CD4-positive, CD25-positive, alpha-beta regulatory T cell (primary cell): ENCODE results near the gene DZANK1. TPM values are rescaled to one million over a fixed set of nuclear protein-coding genes. Genes with fewer than 3 reads are reported as not detected.
A peak's percentile ranks its signal among the peaks of the same experiment; 100 is the strongest.
"Not testable (repeated sequence)": the region's sequence is repeated elsewhere in the genome, so short reads cannot be mapped to it uniquely, and the experiment has no call there.

Experiments used
- ATAC-seq, 2 donors: fragments of 150-1000 bp; cut with Tn5 transposase; one replicate each; pipeline ENCODE4 v1.10.0; 2021; ENCODE audit warnings: low read depth in 2 of 2, moderate number of reproducible peaks in 2 of 2, moderate library complexity in 1 of 2
- DNase-seq, 3 donors: peaks; one replicate each; pipeline versions ENCODE4 v3.0.0 to v3.0.0-alpha.2; 2012 to 2022; ENCODE audit warnings: mixed read lengths in 1 of 3
- H3K27ac ChIP-seq: one replicate; pipeline ENCODE4 v1.7.0; 2013; ENCODE audit warnings: mild to moderate bottlenecking, low read length; ENCODE audit not compliant: insufficient read depth, poor library complexity, severe bottlenecking
- H3K27me3 ChIP-seq: one replicate; pipeline ENCODE4 v1.7.0; 2013; ENCODE audit warnings: low read length; ENCODE audit not compliant: control insufficient read depth, insufficient read depth
- H3K36me3 ChIP-seq: one replicate; pipeline ENCODE4 v1.7.0; 2013; ENCODE audit warnings: mild to moderate bottlenecking, low read length, moderate library complexity; ENCODE audit not compliant: control insufficient read depth, insufficient read depth
- H3K4me1 ChIP-seq: 2 replicates; pipeline ENCODE4 v1.7.0; 2013; ENCODE audit warnings: mild to moderate bottlenecking, low read length; ENCODE audit not compliant: insufficient read depth, control insufficient read depth, poor library complexity, severe bottlenecking
- H3K4me3 ChIP-seq: one replicate; pipeline ENCODE4 v1.7.0; 2013; ENCODE audit warnings: low read depth, mild to moderate bottlenecking, low read length, moderate library complexity
- H3K9me3 ChIP-seq, 2 experiments: 1 replicate in 1 of 2; 2 replicates in 1 of 2; pipeline ENCODE4 v1.7.0; 2013; ENCODE audit warnings: low read length in 2 of 2, mild to moderate bottlenecking in 1 of 2, moderate library complexity in 1 of 2; ENCODE audit not compliant: control insufficient read depth in 2 of 2
- H3K27ac Mint-ChIP-seq, 3 donors: one replicate each; pipeline ENCODE4 v1.8.0; 2020 to 2022; ENCODE audit warnings: mild to moderate bottlenecking in 3 of 3, mixed read lengths in 3 of 3, moderate library complexity in 2 of 3
- H3K27me3 Mint-ChIP-seq: one replicate; pipeline ENCODE4 v1.8.0; 2022; ENCODE audit warnings: mild to moderate bottlenecking, mixed read lengths
- H3K36me3 Mint-ChIP-seq: one replicate; pipeline ENCODE4 v1.8.0; 2020; ENCODE audit warnings: mixed read lengths
- H3K4me1 Mint-ChIP-seq, 4 donors: one replicate each; pipeline ENCODE4 v1.8.0; 2020 to 2022; ENCODE audit warnings: mixed read lengths in 4 of 4, mild to moderate bottlenecking in 1 of 4
- H3K4me3 Mint-ChIP-seq, 4 donors: one replicate each; pipeline ENCODE4 v1.8.0; 2020 to 2022; ENCODE audit warnings: mild to moderate bottlenecking in 4 of 4, mixed read lengths in 4 of 4, moderate library complexity in 3 of 4
- H3K9me3 Mint-ChIP-seq, 7 donors: one replicate each; pipeline ENCODE4 v1.8.0; 2020 to 2022; ENCODE audit warnings: mixed read lengths in 7 of 7, mild to moderate bottlenecking in 3 of 7, moderate library complexity in 2 of 7
- polyA plus RNA-seq, 4 donors: library from polyadenylated mRNA; unstranded; fragments of 300-500 nt; fragmentation: Illumina TruSeq; gene quantifications; one replicate each; pipeline ENCODE4 v1.2.3, GENCODE V29; 2021
- total RNA-seq: library from RNA; stranded (reverse); gene quantifications from one replicate; pipeline ENCODE4 v1.2.3, GENCODE V29; 2022

DZANK1 gene
- total and polyA plus RNA-seq, 5 donors from 2014 or later = 0.23 to 2.2 (median 0.83) TPM

DNA sequence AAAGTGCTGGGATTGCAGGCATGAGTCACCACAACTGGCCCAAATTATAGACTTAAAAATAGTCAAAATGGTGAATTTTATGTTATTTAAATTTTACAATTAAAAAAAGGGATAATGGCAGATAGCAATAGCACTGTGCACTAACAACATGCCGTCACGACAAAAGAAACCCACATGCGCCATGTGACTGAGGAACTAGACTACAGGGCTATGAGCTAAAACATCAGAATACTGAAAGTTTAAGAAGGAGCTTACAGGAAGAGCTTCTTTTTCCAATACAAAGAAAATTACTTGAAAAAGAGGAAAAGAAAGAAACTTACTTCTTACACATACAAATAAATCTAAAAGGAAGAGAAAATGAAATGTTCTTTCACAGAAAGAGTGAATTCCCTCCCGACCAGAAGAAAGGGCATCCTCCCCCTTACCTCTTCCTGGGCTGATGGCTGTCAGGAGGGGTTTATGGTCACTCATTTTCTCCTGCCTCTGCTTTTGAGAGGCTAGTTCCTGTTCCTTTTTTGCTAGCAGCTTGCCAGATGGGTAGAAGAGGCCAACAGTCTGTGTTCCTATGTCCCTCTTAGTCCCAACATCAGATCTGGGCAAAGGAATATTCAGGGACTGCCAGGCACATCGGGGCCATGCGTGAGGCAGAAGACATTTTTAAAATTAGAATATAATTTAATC lies 54.5 kb downstream of the DZANK1 start:
- H3K4me1 Mint-ChIP-seq = peaks cover 0 to 5% (median 4%) of the 10 kb centered on the region in 4 donors
- H3K4me3 Mint-ChIP-seq = no peak overlapping the region
- H3K36me3 Mint-ChIP-seq = no peaks in the 10 kb centered on the region
- Histone ChIP-seq H3K27ac (no peak overlapping the region), H3K27me3 (no peaks in the 10 kb centered on the region), H3K4me1 (no peaks in the 10 kb centered on the region), H3K36me3 (no peaks in the 10 kb centered on the region), H3K4me3 (no peak overlapping the region), H3K9me3 (no peaks in the 10 kb centered on the region)
- no peaks in the 10 kb centered on the region for H3K27me3 Mint-ChIP-seq
- DNase-seq (no peak), ATAC-seq (no peak)
- no peaks in the 10 kb centered on the region for H3K9me3 Mint-ChIP-seq
- peak overlapping the region in 1 of 3 donors; percentile 87 for H3K27ac Mint-ChIP-seq

DNA sequence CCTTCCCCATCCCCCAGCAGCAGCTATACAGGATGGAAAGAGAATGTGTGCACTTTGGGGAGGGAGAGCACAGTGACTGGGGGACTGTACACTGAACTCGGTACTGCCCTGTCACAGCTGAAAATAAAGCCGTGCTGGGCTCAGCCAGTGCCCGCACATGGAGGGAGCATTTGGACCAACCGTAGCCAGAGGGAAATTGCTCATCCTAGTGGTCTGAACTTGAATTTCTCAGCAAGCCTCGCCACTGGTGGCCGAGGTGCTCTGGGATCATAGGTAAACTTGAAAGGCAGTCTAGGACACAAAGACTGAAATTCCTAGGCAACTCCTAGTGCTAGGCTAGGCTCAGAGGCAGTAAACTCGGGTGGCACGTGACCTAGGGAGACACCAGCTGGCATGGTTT lies 61.0 kb downstream of the DZANK1 start:
- H3K4me1 ChIP-seq = no peaks in the 10 kb centered on the region
- peaks cover 0 to 4% (median 0%) of the 10 kb centered on the region in 4 donors for H3K4me1 Mint-ChIP-seq
- no peaks in the 10 kb centered on the region for H3K27me3 Mint-ChIP-seq
- ATAC-seq (no peak), DNase-seq (no peak)
- H3K4me3 Mint-ChIP-seq = no peak overlapping the region
- no peak overlapping the region for H3K27ac Mint-ChIP-seq
- no peaks in the 10 kb centered on the region for H3K27me3 ChIP-seq
- H3K9me3 ChIP-seq = no peaks in the 10 kb centered on the region
- H3K36me3 ChIP-seq = no peaks in the 10 kb centered on the region
- no peak overlapping the region for H3K27ac ChIP-seq
- no peak overlapping the region for H3K4me3 ChIP-seq
- H3K36me3 Mint-ChIP-seq = peaks cover 28% of the 10 kb centered on the region
- no peaks in the 10 kb centered on the region for H3K9me3 Mint-ChIP-seq

DNA sequence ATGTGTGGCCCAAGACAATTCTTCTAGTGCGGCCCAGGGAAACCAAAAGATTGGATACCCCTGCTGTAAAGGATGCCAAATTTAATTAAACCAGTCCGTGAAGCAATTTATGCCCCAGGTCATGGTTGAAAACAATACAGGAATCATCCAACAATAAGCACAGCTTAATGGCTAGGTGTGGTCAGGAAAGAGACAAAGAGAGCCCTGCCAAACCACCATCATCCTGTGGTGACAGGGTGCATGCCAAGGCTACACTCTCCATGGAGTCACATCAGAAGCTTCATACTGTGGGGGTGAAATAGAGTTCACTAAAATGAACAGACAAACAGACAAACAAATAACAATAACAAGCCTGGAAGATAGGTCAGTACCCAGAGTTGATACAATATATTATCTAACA lies 62.7 kb downstream of the DZANK1 start:
- Histone ChIP-seq H3K27me3 (no peaks in the 10 kb centered on the region), H3K9me3 (no peaks in the 10 kb centered on the region), H3K4me3 (no peak overlapping the region), H3K36me3 (no peaks in the 10 kb centered on the region), H3K4me1 (no peaks in the 10 kb centered on the region), H3K27ac (no peak overlapping the region)
- ATAC-seq (no peak), DNase-seq (no peak)
- H3K9me3 Mint-ChIP-seq = no peaks in the 10 kb centered on the region
- no peak overlapping the region for H3K27ac Mint-ChIP-seq
- H3K4me1 Mint-ChIP-seq = peaks cover 0 to 4% (median 0%) of the 10 kb centered on the region in 4 donors
- no peaks in the 10 kb centered on the region for H3K27me3 Mint-ChIP-seq
- no peak overlapping the region for H3K4me3 Mint-ChIP-seq
- H3K36me3 Mint-ChIP-seq = peaks cover 33% of the 10 kb centered on the region

DNA sequence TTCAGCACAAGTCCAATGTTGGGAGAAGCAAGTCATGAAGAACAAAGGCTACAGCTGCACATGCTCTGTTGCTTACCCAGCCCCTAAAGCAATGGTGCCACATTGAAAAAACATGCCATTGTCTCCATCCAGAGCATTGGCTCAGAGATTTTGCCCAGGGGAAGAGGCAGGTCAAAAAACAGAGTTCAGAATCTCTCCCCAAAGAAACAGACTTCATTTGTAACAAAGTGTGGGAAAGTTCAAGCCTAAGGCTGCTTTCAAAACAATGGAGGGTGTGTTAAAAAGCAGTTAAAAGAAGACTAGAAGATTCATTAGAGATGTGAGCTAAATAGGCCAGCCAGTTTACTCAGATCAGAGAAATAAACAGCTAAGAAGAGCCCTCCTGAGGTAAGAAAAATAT lies 63.6 kb downstream of the DZANK1 start:
- peaks cover 0 to 4% (median 0%) of the 10 kb centered on the region in 4 donors for H3K4me1 Mint-ChIP-seq
- no peaks in the 10 kb centered on the region for H3K9me3 Mint-ChIP-seq
- H3K27me3 Mint-ChIP-seq = no peaks in the 10 kb centered on the region
- ATAC-seq (no peak), DNase-seq (no peak)
- H3K4me3 Mint-ChIP-seq = no peak overlapping the region
- Histone ChIP-seq H3K36me3 (no peaks in the 10 kb centered on the region), H3K4me1 (no peaks in the 10 kb centered on the region), H3K4me3 (no peak overlapping the region), H3K27me3 (no peaks in the 10 kb centered on the region), H3K9me3 (no peaks in the 10 kb centered on the region), H3K27ac (no peak overlapping the region)
- H3K27ac Mint-ChIP-seq = no peak overlapping the region
- peaks cover 35% of the 10 kb centered on the region for H3K36me3 Mint-ChIP-seq

DNA sequence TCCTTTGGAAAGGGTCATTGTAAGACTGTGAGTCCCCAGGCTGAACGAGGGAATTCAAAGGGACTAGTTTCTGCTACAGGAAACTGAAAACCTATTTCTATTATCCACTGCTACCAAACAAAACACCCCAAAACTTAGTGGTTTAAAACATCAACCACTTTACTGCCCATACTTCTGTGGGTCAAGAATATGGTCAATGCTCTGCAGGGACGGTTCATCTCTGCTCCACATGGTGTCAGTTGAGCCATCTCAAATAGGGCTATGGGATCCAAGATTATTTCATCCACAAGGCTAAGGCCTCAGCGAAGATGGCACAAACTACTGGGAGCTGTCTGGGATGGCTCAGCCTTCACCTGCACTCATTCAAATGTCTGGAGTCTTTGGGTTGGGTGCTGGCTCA lies 65.5 kb downstream of the DZANK1 start:
- Histone ChIP-seq H3K27me3 (no peaks in the 10 kb centered on the region), H3K4me3 (no peak overlapping the region), H3K9me3 (no peaks in the 10 kb centered on the region), H3K27ac (no peak overlapping the region), H3K36me3 (no peaks in the 10 kb centered on the region), H3K4me1 (no peaks in the 10 kb centered on the region)
- Mint-ChIP-seq H3K9me3 (no peaks in the 10 kb centered on the region), H3K27me3 (no peaks in the 10 kb centered on the region), H3K27ac (no peak overlapping the region), H3K4me1 (peaks cover 0 to 4% (median 0%) of the 10 kb centered on the region in 4 donors), H3K36me3 (peaks cover 43% of the 10 kb centered on the region), H3K4me3 (no peak overlapping the region)
- DNase-seq (no peak), ATAC-seq (no peak)

DNA sequence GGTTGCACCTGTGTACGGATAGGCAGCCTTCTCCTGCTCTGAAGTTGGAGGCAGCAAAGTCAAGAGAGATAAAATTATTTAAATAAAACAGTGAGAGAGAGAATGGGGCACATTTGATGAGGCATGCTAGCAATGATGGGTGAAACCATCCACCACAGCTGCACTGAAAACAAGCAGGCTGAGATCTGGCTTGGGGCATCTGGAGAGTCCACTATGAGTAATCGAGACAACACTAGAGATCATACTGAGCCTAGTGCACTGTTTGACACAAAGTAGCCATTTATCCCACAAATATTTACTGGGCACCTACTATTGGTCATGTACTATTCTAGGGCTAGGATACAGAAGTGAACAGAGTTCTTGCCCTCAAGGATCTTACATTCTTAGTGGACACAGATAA lies 66.4 kb downstream of the DZANK1 start:
- H3K9me3 ChIP-seq = no peaks in the 10 kb centered on the region
- H3K36me3 ChIP-seq = no peaks in the 10 kb centered on the region
- H3K4me3 ChIP-seq = no peak overlapping the region
- no peaks in the 10 kb centered on the region for H3K4me1 ChIP-seq
- Mint-ChIP-seq H3K9me3 (no peaks in the 10 kb centered on the region), H3K4me1 (peaks cover 0 to 4% (median 0%) of the 10 kb centered on the region in 4 donors), H3K27ac (no peak overlapping the region), H3K36me3 (peaks cover 40% of the 10 kb centered on the region), H3K4me3 (no peak overlapping the region), H3K27me3 (no peaks in the 10 kb centered on the region)
- H3K27me3 ChIP-seq = no peaks in the 10 kb centered on the region
- DNase-seq (no peak), ATAC-seq (no peak)
- no peak overlapping the region for H3K27ac ChIP-seq

DNA sequence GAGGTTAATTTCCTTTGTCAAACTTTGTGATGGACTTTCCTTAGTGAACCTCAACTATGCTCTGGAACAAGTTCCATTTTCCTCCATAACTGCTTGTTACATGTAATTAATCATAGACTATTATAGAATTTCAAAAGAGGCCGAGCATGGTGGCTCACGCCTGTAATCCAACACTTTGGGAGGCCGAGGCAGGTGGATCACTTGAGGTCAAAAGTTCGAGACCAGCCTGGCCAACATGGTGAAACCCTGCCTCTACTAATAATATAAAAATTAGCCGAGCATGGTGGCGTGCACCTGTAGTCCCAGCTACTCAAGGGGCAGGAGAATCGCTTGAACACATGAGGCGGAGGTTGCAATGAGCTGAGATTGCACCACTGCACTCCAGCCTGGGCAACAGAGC lies 68.1 kb downstream of the DZANK1 start:
- not testable (repeated sequence) for H3K27ac ChIP-seq, H3K4me1 Mint-ChIP-seq, H3K4me1 ChIP-seq, ATAC-seq, H3K27ac Mint-ChIP-seq, H3K36me3 ChIP-seq, H3K4me3 ChIP-seq, H3K9me3 Mint-ChIP-seq, H3K9me3 ChIP-seq, H3K4me3 Mint-ChIP-seq, H3K27me3 Mint-ChIP-seq, DNase-seq, H3K27me3 ChIP-seq
- peaks cover 30% of the 10 kb centered on the region for H3K36me3 Mint-ChIP-seq

DNA sequence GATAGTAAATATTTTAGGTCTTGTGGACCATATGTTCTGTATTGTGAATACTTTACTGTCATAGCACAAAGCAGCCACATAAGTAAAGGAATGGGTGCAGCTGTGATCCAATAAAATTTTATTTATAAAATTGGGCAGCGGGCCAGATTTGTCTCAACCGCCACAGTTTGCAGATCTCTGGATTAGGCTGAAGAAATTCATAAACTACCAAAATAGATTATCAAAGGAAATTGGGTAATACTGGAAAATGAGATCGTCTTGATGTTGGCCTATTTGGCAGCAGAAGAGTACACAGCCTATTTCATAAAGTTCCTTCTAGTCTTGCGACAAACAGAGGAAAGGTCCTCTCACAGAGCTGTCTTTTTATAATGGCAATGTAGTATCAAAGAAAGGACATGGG lies 69.8 kb downstream of the DZANK1 start:
- Histone ChIP-seq H3K9me3 (no peaks in the 10 kb centered on the region), H3K36me3 (no peaks in the 10 kb centered on the region), H3K27me3 (no peaks in the 10 kb centered on the region), H3K27ac (no peak overlapping the region), H3K4me3 (no peak overlapping the region), H3K4me1 (no peaks in the 10 kb centered on the region)
- H3K27ac Mint-ChIP-seq = no peak overlapping the region
- H3K36me3 Mint-ChIP-seq = peaks cover 30% of the 10 kb centered on the region
- H3K4me1 Mint-ChIP-seq = no peaks in the 10 kb centered on the region
- no peaks in the 10 kb centered on the region for H3K27me3 Mint-ChIP-seq
- no peak overlapping the region for H3K4me3 Mint-ChIP-seq
- ATAC-seq = no peak
- no peaks in the 10 kb centered on the region for H3K9me3 Mint-ChIP-seq
- no peak for DNase-seq
